HepG2 (cell line): ENCODE results near the gene USP19. TPM values are rescaled to one million over a fixed set of nuclear protein-coding genes. Genes with fewer than 3 reads are reported as not detected.

ENCODE experiments used
- ATM ChIP-seq: fragments of 450-650 bp; IDR thresholded peaks from 2 replicates; pipeline ENCODE4 v1.7.1; 2017; ENCODE audit warnings: mild to moderate bottlenecking, borderline replicate concordance
- CC2D1A ChIP-seq: sonication (generic); formaldehyde crosslinking; IDR thresholded peaks from 2 replicates; pipeline ENCODE4 v1.8.1; 2023; ENCODE audit warnings: mild to moderate bottlenecking, missing genetic modification reagents
- GMEB2 ChIP-seq: IDR thresholded peaks from 2 replicates; pipeline ENCODE4 v1.6.1; 2016; ENCODE audit warnings: missing biosample characterization, missing genetic modification reagents, low read depth
- HOMEZ ChIP-seq: IDR thresholded peaks from 2 replicates; pipeline ENCODE4 v1.6.1; 2016; ENCODE audit warnings: low read depth
- MED13 ChIP-seq: sonication (generic); formaldehyde crosslinking; IDR thresholded peaks from 2 replicates; pipeline ENCODE4 v1.5.0; 2020; ENCODE audit warnings: missing genetic modification reagents
- NCOA1 ChIP-seq: sonication (generic); formaldehyde crosslinking; IDR thresholded peaks from 2 replicates; pipeline ENCODE4 v1.9.0; 2021; ENCODE audit warnings: missing genetic modification reagents
- SNAPC2 ChIP-seq: sonication (generic); formaldehyde crosslinking; IDR thresholded peaks from 2 replicates; pipeline ENCODE4 v1.8.1; 2022; ENCODE audit warnings: mild to moderate bottlenecking, missing genetic modification reagents
- ZFP37 ChIP-seq: sonication (generic); formaldehyde crosslinking; IDR thresholded peaks from 2 replicates; pipeline ENCODE4 v1.4.0; 2020; ENCODE audit warnings: missing genetic modification reagents, borderline replicate concordance
- ZFYVE20 ChIP-seq: sonication (generic); formaldehyde crosslinking; IDR thresholded peaks from 2 replicates; pipeline ENCODE4 v1.8.0; 2023; ENCODE audit warnings: low read depth, mild to moderate bottlenecking, moderate library complexity, missing genetic modification reagents, borderline replicate concordance
- ZNF142 ChIP-seq: sonication (generic); formaldehyde crosslinking; IDR thresholded peaks from 2 replicates; pipeline ENCODE4 v1.4.0; 2020; ENCODE audit warnings: missing genetic modification reagents
- ZNF232 ChIP-seq: sonication (generic); formaldehyde crosslinking; IDR thresholded peaks from 2 replicates; pipeline ENCODE4 v1.4.0; 2020; ENCODE audit warnings: missing genetic modification reagents, borderline replicate concordance
- polyA plus RNA-seq, 8 experiments: library from polyadenylated mRNA; depleted of rRNA in 3 of 8; stranded (reverse) in 7 of 8; unstranded in 1 of 8; fragments of >200 nt; fragmentation: Illumina TruSeq in 4 of 8; extraction: Trizol in 4 of 8; gene quantifications; 2 replicates each; pipeline versions ENCODE4 v1.2.1 to v1.2.3, GENCODE V29; 2011 to 2016; ENCODE audit warnings: low read depth in 4 of 8, missing spikeins in 1 of 8, mixed read lengths in 1 of 8; ENCODE audit not compliant: insufficient read depth in 1 of 8
- total RNA-seq, 5 experiments: library from RNA; depleted of rRNA; stranded (reverse); fragments of >200 nt; fragmentation: Illumina TruSeq; extraction: Trizol; gene quantifications; 2 replicates each; pipeline ENCODE4 v1.2.3, GENCODE V29; 2016; ENCODE audit warnings: low read depth in 1 of 5
- TF ChIP-seq, protein P1 (sequence below): fragments of 450-650 bp; IDR thresholded peaks from 2 replicates; pipeline ENCODE4 v1.6.1; 2016
- TF ChIP-seq, protein P2 (sequence below): sonication (generic); formaldehyde crosslinking; IDR thresholded peaks from 2 replicates; pipeline ENCODE4 v1.5.0; 2020; ENCODE audit warnings: mild to moderate bottlenecking, missing genetic modification reagents, borderline replicate concordance
- TF ChIP-seq, protein P3 (sequence below): sonication (generic); formaldehyde crosslinking; IDR thresholded peaks from 2 replicates; pipeline ENCODE4 v1.5.0; 2020; ENCODE audit warnings: missing genetic modification reagents, mild to moderate bottlenecking, borderline replicate concordance

Gene USP19
- total and polyA plus RNA-seq, 2 of the 13 experiments (the other 11 are each of a cell fraction or from before 2014, with no cell fraction given) = 28.3 to 31.7 TPM

GRCh38 chr3:49165771-49166751 is 45.4 kb upstream of the USP19 start, which contains the start of gene CCDC71 (continued):
- TF ChIP-seq ZNF142 (no peak), NCOA1 (CRISPR knock-in tag) (no peak), ZNF232 (CRISPR knock-in tag) (no peak), ATM (no peak), CC2D1A (CRISPR knock-in tag) (no peak), HOMEZ (CRISPR knock-in tag) (no peak; the same call in 1 of the 2 replicates), SNAPC2 (no peak), MED13 (CRISPR knock-in tag) (no peak), ZFYVE20 (CRISPR knock-in tag) (no peak), GMEB2 (CRISPR knock-in tag) (0 out of 2 replicates have a peak, but pooled peaks have one; percentile 36), ZFP37 (CRISPR knock-in tag) (no peak)
- TF ChIP-seq, protein P1, sequence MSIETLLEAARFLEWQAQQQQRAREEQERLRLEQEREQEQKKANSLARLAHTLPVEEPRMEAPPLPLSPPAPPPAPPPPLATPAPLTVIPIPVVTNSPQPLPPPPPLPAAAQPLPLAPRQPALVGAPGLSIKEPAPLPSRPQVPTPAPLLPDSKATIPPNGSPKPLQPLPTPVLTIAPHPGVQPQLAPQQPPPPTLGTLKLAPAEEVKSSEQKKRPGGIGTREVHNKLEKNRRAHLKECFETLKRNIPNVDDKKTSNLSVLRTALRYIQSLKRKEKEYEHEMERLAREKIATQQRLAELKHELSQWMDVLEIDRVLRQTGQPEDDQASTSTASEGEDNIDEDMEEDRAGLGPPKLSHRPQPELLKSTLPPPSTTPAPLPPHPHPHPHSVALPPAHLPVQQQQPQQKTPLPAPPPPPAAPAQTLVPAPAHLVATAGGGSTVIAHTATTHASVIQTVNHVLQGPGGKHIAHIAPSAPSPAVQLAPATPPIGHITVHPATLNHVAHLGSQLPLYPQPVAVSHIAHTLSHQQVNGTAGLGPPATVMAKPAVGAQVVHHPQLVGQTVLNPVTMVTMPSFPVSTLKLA = no peak
- TF ChIP-seq, protein P2, sequence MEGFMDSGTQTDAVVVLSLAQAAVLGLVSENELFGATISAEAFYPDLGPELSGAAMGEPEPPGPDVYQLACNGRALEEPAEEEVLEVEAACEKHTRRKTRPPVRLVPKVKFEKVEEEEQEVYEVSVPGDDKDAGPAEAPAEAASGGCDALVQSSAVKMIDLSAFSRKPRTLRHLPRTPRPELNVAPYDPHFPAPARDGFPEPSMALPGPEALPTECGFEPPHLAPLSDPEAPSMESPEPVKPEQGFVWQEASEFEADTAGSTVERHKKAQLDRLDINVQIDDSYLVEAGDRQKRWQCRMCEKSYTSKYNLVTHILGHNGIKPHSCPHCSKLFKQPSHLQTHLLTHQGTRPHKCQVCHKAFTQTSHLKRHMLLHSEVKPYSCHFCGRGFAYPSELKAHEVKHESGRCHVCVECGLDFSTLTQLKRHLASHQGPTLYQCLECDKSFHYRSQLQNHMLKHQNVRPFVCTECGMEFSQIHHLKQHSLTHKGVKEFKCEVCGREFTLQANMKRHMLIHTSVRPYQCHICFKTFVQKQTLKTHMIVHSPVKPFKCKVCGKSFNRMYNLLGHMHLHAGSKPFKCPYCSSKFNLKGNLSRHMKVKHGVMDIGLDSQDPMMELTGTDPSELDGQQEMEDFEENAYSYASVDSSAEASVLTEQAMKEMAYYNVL (CRISPR knock-in tag) = no peak
- TF ChIP-seq, protein P3, sequence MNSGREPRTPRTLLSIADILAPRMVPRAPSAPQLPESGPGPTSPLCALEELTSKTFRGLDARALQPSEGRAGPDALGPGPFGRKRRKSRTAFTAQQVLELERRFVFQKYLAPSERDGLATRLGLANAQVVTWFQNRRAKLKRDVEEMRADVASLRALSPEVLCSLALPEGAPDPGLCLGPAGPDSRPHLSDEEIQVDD (CRISPR knock-in tag) = no peak
